Right lobe of liver (tissue), 6 donors: ENCODE data around the gene PPP4R2. TPM values are rescaled to one million over a fixed set of nuclear protein-coding genes. Genes with fewer than 3 reads are reported as not detected.
"Not testable (repeated sequence)": the region's sequence is repeated elsewhere in the genome, so short reads cannot be mapped to it uniquely, and the experiment has no call there.

Experiments used
- ATAC-seq, 4 donors: fragments of 200-7000 bp; cut with Tn5 transposase; one replicate each; pipeline ENCODE4 v1.9.1; 2020; ENCODE audit warnings: mild to moderate bottlenecking in 4 of 4, moderate library complexity in 4 of 4
- DNase-seq, 3 donors: peaks; one replicate each; pipeline ENCODE4 v3.0.0-alpha.2; 2020
- H3K27ac ChIP-seq, 3 donors: fragments of 200-600 bp; one replicate each; pipeline ENCODE4 v1.8.0; 2022
- H3K27me3 ChIP-seq, 2 donors: fragments of 200-600 bp; one replicate each; pipeline ENCODE4 v1.8.0; 2022
- H3K36me3 ChIP-seq, 4 donors: fragments of 200-600 bp; sonication (generic) in 1 of 4; one replicate each; pipeline versions ENCODE4 v1.5.1 to v1.8.0; 2017 to 2022; ENCODE audit warnings: control low read depth in 1 of 4
- H3K4me1 ChIP-seq, 4 donors: fragments of 200-600 bp; sonication (generic) in 1 of 4; one replicate each; pipeline versions ENCODE4 v1.5.1 to v1.8.0; 2017 to 2022; ENCODE audit warnings: control low read depth in 1 of 4
- H3K4me3 ChIP-seq, 3 donors: fragments of 200-600 bp; one replicate each; pipeline ENCODE4 v1.8.0; 2022
- H3K9me3 ChIP-seq, 4 donors: fragments of 200-600 bp; sonication (generic) in 1 of 4; one replicate each; pipeline versions ENCODE4 v1.5.1 to v1.8.0; 2017 to 2022; ENCODE audit warnings: control low read depth in 1 of 4
- POLR2A ChIP-seq: fragments of 450-650 bp; IDR thresholded peaks from one replicate; pipeline ENCODE4 v1.6.1; 2017; ENCODE audit warnings: antibody characterized with exemption, mild to moderate bottlenecking
- WGBS: methylation state at CpG from one replicate; pipeline ENCODE4 v1.1.6; 2018; ENCODE audit warnings: low coverage, low lambda C conversion rate; ENCODE audit not compliant: insufficient coverage; ENCODE audit errors: missing lambda C conversion rate; 5-methylcytosine and 5-hydroxymethylcytosine counted together
- intact Hi-C, 2 donors: fragments of 100-400 bp; cut with DNase I; formaldehyde crosslinking; loops; one replicate each; pipeline versions ENCODE4 v1.11.2 to v1.14.1; 2022
- total RNA-seq, 6 experiments: library from RNA; depleted of rRNA in 2 of 6; stranded (reverse); fragments of >200 nt in 2 of 6; fragmentation: NEBNext Ultra II Directional in 3 of 6; extraction: Animal tissue kit (Norgen Biotek cat#: 25700) in 3 of 6; gene quantifications; one replicate each; pipeline versions ENCODE4 v1.1.0 to v1.2.4, GENCODE V29; 2016 to 2023
- TF ChIP-seq, protein P1 (sequence below), 4 donors: fragments of 200-600 bp in 3 of 4; fragments of 450-650 bp in 1 of 4; IDR thresholded peaks; one replicate each; pipeline versions ENCODE4 v1.5.1 to v1.8.0; 2016 to 2022; ENCODE audit warnings: antibody characterized with exemption in 4 of 4, mild to moderate bottlenecking in 2 of 4
- donor health status: DM: no; HTN: yes; CAD: no.
- donor health status: DM: no; HTN: no; CAD: no.
- donor health status: DM: no; HTN: no; CAD: no.
- donor health status: DM: no; HTN: yes; CAD: no.
- donor health status: DM: no; HTN: yes; CAD: no.

PPP4R2 gene
- total RNA-seq, 6 experiments from 2014 or later = 23.7 to 56.1 (median 42.3) TPM

DNA sequence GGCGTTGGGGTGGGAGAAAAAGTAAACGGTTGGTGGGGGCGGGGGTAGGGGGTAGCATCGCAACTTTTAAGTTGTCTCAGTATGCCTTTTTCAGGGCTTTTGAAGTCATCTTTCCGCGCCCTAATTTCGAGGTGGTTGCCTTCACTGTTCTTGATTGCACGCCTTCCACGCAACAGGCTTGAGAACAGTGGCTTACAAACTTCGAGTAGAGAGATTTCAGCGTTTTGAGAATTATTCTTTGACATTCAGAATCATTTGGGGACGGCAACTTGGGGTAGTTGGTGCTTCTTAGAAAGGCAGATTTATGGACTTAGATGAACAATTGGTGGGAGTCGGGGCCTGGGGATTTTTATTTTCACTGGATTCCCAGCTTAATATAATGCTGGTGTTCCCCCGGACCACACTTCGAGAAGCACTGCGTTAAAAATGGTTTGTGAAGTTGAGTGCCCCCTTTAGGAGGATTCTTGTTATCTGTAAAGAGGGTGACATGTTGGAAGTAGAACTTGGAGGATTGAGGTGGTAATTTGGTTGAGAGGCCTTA lies 880 bp downstream of the PPP4R2 start:
- intact Hi-C loops = no loop called here
- H3K4me3 ChIP-seq = peak overlapping the region; percentile 77 to 87 (median 82)
- no peak for DNase-seq
- TF ChIP-seq, protein P1, sequence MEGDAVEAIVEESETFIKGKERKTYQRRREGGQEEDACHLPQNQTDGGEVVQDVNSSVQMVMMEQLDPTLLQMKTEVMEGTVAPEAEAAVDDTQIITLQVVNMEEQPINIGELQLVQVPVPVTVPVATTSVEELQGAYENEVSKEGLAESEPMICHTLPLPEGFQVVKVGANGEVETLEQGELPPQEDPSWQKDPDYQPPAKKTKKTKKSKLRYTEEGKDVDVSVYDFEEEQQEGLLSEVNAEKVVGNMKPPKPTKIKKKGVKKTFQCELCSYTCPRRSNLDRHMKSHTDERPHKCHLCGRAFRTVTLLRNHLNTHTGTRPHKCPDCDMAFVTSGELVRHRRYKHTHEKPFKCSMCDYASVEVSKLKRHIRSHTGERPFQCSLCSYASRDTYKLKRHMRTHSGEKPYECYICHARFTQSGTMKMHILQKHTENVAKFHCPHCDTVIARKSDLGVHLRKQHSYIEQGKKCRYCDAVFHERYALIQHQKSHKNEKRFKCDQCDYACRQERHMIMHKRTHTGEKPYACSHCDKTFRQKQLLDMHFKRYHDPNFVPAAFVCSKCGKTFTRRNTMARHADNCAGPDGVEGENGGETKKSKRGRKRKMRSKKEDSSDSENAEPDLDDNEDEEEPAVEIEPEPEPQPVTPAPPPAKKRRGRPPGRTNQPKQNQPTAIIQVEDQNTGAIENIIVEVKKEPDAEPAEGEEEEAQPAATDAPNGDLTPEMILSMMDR (IDR thresholded peaks at IDR 0.05) = peak; percentile 40 to 56 (median 48)
- TF ChIP-seq POLR2A = no peak
- WGBS = 0% methylated on average over 16 of the region's 16 CpGs
- H3K27ac ChIP-seq = peak overlapping the region; percentile 97 to 100 (median 97)
- peak; percentile 36 to 51 (median 48) for ATAC-seq
- H3K9me3 ChIP-seq = no peaks in the 10 kb centered on the region
- H3K27me3 ChIP-seq = no peaks in the 10 kb centered on the region
- peaks cover 0 to 45% (median 15%) of the 10 kb centered on the region in 4 donors for H3K4me1 ChIP-seq
- H3K36me3 ChIP-seq = no peaks in the 10 kb centered on the region

DNA sequence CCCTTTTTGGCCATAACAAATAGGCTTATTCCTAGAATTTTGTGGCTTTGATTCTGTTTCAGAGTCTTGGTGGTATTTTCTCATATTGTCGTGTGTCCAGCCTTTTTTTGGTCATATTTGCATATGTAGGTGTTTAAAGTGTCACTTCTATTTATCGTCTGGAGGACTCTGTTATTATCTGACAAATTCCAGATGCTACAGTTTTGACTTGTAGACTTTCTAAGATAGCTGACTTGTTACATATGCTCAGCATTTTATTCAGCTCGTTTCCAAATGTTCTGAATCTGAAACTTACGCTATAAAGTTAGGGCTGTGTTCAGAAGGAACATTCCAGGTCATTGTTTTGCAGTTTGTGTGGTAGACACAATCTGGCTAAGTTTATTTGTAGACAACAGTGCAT lies 1.9 kb downstream of the PPP4R2 start:
- no peak for ATAC-seq
- DNase-seq = no peak
- Histone ChIP-seq H3K27me3 (no peaks in the 10 kb centered on the region), H3K4me3 (peak overlapping the region; percentile 77 to 87 (median 82)), H3K4me1 (peaks cover 0 to 55% (median 20%) of the 10 kb centered on the region in 4 donors), H3K9me3 (no peaks in the 10 kb centered on the region), H3K36me3 (no peaks in the 10 kb centered on the region), H3K27ac (peak overlapping the region; percentile 97 to 100 (median 97))
- WGBS = 15% methylated on average over 4 of the region's 4 CpGs
- intact Hi-C loops = no loop called here
- no peak for TF ChIP-seq POLR2A
- TF ChIP-seq, protein P1 (IDR thresholded peaks at IDR 0.05) = no peak

DNA sequence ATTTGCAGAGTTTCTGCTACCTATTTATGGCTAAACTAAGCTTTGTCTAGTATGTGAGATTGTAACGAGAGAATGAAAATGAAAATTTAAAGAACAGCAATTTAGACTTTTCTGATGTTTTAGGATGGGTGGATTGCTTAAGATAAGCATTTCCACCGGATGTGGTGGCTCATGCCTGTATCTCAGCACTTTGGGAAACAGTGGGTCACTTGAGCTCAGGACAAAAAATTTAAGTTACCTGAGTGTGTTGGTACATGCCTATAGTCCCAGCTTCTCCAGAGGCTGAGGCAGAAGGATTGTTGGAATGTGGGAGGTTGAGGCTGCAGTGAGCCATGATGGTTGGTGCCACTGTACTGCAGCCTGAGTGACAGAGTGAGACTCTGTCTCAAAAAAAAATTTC lies 3.3 kb downstream of the PPP4R2 start:
- Histone ChIP-seq H3K36me3 (no peaks in the 10 kb centered on the region), H3K4me1 (peaks cover 0 to 64% (median 21%) of the 10 kb centered on the region in 4 donors), H3K9me3 (no peaks in the 10 kb centered on the region), H3K4me3 (no peak overlapping the region), H3K27me3 (no peaks in the 10 kb centered on the region), H3K27ac (no peak overlapping the region)
- no peak for DNase-seq
- 19% methylated on average over 2 of the region's 2 CpGs for WGBS
- intact Hi-C loops = no loop called here
- no peak for ATAC-seq
- TF ChIP-seq POLR2A = no peak
- TF ChIP-seq, protein P1 (IDR thresholded peaks at IDR 0.05) = no peak

DNA sequence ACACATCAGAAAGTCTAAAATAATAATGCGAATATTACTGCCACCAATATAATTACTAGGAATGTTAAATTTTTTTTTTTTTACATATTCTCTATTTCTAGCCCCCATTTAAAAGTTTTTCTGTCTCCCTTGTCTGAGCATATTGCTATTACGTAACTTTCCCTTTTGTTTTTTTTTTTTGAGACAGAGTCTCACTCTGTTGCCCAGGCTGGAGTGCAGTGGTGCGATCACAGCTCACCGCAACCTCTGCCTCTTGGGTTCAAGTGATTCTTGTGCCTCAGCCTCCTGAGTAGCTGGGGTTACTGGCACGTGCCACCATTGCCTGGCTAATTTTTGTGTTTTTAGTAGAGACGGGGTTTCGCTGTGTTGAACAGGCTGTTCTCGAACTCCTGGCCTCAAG lies 6.4 kb downstream of the PPP4R2 start:
- Histone ChIP-seq H3K4me1 (peaks cover 0 to 55% (median 21%) of the 10 kb centered on the region in 4 donors), H3K36me3 (peaks cover 0 to 13% (median 0%) of the 10 kb centered on the region in 4 donors), H3K27ac (peak overlapping the region in 2 of 3 donors; percentile 66 to 77)
- WGBS = 32% methylated on average over 7 of the region's 8 CpGs
- H3K27me3 ChIP-seq, H3K9me3 ChIP-seq, intact Hi-C loops, H3K4me3 ChIP-seq, ATAC-seq, DNase-seq: not testable (repeated sequence)

DNA sequence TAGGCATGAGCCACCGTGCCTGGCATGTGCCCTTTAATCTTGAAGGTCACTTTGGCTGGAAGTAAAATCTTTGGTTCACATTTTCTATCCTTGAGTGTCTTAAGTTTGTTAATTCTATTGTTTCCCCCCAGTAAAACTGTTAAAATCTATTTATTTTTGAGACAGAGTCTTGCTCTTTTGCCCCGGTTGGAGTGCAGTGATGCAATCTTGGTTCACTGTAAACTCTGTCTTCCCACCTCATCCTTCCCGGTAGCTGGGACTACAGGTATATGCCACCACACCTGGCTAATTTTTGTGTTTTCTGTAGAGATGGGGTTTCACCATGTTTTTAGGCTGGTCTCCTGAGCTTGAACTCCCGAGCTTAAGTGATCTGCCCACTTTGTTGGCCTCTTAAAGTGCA lies 7.7 kb downstream of the PPP4R2 start:
- Histone ChIP-seq H3K27ac (no peak overlapping the region), H3K4me3 (no peak overlapping the region), H3K36me3 (peaks cover 0 to 13% (median 0%) of the 10 kb centered on the region in 4 donors), H3K9me3 (no peaks in the 10 kb centered on the region), H3K27me3 (no peaks in the 10 kb centered on the region), H3K4me1 (peaks cover 0 to 53% (median 15%) of the 10 kb centered on the region in 4 donors)
- intact Hi-C loops = no loop called here
- no peak for TF ChIP-seq POLR2A
- TF ChIP-seq, protein P1 (IDR thresholded peaks at IDR 0.05) = no peak
- no peak for ATAC-seq
- 33% methylated on average over 3 of the region's 4 CpGs for WGBS
- no peak for DNase-seq
